GM21528 (cell line): Measurements from ENCODE around the gene GP5.

Experiments
- ATAC-seq: cut with Tn5 transposase; IDR thresholded peaks from one replicate; pipeline ENCODE4 v1.9.1; 2021; ENCODE audit warnings: mild to moderate bottlenecking, moderate library complexity; ENCODE audit not compliant: unreplicated experiment, low FRiP score

Gene GP5

DNA sequence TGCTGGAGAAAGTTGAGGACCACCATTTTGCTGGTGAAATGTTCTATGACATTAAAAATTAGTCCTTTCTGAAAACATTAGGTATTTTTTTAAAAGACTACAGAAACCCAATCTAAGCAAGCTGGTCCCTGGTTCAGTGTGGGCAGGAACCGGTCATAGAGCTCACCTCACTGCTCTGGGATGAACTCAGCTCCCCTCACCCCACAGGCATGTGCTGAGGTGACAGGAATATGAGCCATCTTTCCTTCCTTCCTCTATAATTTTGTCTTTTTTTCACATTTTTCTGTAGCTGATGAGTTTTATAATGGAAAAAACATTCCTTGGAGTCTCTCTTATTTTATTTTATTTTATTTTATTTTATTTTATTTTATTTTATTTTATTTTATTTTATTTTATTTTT lies 21.4 kb downstream of the GP5 start:
- no peak for ATAC-seq

DNA sequence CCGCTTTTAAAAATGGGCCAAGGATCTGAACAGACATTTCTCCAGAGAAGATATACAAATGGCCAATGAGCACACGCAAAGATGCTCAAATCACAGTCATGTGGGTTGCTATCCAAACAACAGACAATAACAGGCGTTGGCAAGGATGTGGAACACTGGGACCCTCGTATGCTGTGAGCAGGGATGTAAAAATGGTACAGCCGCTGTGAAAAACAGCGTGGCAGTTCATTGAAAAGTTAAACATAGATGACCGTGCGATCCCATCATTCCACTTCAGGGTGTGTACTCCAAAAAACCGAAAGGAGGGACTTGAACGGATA lies 22.9 kb downstream of the GP5 start:
- no peak for ATAC-seq

DNA sequence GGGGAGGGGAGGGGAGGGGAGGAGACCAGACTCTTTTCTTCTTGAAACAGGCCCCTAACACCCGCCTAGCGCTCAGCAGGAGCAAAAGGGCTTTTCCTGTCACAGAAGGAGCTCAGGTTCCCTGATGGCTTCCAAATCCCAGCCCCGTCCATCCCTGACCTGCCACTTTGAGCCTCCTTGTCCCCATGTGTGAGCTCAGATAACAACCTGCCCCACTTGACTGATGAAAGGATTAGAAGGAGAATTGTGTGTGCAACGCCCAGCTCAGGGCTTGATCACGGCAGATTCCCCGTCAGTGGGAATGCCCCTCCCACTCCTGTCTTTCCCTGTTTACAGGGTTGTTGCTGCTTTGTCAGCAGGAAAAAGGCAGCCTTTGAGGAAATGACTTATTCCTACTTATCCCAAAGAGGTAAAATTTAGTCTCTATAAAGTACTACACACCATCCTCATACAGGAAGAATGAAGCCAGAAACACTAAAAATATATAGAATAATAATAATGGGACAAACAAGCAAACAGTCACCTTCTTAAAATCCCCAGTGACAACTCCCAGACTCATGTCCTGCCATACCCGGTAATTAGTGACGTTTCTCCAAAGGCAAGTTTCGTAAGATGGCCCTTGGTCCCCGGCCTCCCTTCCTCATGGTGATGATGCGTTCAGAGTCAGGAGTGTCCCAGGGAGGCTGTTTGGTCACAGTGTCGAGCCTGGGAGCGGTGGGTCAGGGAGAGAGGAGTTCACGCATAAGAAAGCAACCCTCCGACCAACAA lies 23.4 kb downstream of the GP5 start:
- no peak for ATAC-seq

DNA sequence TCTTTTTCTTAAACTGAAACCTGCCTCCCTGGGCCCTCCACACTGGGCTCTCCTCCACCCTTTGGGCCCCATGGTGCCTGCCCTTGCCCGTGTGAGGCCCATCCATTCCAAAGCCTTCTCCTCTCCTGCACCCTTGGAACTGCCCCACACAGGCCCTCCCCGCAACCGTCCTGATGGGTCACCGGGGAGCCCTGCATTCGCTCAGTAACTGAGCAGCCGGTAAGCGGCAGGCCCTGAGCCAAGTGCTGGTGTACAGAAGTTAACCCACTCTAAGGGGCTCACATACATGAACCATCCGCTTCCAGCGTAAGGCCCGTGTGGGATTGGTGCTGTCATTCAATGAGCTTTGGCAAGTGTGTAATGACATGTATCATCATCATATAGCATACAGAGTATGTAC lies 24.1 kb downstream of the GP5 start:
- ATAC-seq: no peak

DNA sequence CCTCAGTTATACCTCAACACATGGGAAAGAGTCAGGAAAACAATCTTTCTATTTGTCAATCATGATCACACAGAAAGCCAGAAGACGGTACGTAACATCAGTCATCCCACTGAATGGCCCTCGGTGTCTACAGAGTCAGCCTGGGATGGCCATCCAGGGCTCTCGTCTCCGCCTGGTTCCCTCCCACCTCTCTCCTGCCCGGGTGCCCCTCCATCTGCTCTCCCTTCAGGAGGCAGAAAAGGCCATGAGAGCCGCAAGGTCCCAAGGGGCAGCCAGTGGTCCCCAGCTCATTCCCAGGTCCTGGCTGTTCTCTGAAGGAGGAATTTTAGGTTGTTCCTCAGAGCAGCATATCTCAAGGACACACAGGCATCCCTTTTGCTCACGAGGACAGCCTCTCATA lies 25.2 kb downstream of the GP5 start:
- ATAC-seq: no peak

DNA sequence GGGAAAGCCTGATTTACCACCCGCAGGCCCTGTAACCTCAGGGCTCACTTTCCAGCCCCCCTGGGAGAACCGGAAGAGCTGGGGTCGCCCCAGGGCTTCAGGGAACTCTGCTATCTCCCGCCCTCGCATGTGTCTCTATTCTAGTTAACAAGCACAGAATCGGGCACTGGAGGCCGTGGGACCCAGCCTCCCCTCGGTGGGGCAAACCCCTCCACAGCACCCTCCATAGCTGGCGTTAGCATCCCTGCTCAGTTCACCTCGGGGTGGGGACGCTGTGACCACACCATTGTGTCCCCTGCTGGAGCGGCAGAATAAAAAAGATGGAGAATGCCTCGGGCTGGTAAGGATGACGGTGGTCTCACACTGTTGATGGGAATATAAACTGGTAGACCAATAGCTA lies 26.0 kb downstream of the GP5 start:
- no peak for ATAC-seq

DNA sequence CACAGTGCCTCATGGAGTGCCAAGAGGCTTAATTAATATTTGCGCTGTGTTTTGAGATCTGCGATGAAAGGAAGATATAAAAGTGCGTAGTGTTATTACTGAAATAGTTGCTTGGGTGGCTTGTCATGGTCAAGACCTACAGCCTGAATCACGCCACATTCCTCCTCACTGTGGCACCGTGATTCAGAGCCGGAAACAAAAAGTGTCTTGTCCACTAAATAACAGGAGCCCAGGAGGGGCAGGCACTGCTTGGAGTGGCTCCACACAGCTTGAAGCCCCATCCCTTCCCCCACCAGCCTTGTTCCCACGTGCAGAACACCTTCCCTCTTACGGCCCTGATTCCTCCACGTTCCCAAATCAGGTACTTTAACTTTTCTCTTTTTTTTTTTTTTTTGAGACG lies 28.3 kb downstream of the GP5 start:
- no peak for ATAC-seq

DNA sequence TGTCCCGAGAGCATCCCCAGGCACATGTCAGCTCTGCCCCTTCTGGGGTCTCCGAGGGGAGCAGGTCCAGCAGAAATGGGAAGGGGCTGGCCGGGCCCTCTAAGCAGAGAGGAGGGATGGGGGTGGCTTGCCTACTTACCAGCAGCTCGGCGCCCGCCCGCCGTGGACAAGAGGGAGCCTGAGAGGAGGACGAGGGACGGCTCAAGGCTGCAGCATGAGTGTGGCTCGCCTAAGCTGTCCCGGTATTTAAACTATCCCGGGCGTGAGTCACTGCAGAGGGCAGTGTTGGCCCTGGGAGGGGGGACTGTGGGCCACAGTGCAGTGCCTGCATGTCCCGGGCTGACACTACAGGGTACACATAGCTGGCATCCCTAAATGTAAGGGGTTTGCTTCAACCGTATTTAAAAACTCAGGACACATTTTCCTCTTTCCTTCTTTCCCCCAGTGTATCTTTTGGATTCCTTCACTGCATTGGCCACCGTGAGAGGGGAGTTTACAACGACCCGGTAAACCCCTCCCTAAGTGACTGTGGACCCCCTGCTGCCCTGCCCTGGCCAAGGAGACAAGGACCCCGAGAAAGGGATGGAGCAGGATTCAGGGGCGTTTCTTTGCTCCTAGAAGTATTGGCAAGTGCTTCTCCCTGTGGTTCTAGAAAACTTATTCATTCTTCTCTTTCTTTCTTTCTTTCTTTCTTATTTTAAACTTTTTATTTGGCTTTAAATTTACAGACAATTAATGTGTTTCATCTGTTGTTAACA lies 29.4 kb downstream of the GP5 start, which contains the start of gene LRRC15:
LRRC15 (minus strand) TSS at position 222 of the 758 bp plus-strand sequence. CDS start 8,700 bp downstream, outside the sequence.
- ATAC-seq: no peak

DNA sequence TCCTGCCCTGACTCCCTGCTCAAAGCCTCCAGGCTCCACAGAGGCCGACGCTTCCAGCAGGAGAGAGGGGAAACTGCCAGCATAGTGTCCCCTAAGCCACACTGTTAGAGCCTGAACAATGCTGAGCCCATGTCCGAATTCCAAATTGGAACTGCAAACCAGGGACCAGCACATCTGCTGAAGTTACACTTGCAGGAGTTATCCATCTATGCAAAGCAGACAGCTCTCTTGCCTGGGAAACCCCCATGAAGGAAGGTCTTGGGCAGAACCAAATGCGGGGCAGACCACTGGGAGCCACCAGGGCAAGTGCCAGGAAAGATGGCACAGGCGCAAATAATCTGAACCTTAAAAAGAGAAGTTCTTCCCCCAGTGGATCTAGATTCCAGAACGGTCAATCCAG lies 30.1 kb downstream of the GP5 start:
- ATAC-seq: no peak

DNA sequence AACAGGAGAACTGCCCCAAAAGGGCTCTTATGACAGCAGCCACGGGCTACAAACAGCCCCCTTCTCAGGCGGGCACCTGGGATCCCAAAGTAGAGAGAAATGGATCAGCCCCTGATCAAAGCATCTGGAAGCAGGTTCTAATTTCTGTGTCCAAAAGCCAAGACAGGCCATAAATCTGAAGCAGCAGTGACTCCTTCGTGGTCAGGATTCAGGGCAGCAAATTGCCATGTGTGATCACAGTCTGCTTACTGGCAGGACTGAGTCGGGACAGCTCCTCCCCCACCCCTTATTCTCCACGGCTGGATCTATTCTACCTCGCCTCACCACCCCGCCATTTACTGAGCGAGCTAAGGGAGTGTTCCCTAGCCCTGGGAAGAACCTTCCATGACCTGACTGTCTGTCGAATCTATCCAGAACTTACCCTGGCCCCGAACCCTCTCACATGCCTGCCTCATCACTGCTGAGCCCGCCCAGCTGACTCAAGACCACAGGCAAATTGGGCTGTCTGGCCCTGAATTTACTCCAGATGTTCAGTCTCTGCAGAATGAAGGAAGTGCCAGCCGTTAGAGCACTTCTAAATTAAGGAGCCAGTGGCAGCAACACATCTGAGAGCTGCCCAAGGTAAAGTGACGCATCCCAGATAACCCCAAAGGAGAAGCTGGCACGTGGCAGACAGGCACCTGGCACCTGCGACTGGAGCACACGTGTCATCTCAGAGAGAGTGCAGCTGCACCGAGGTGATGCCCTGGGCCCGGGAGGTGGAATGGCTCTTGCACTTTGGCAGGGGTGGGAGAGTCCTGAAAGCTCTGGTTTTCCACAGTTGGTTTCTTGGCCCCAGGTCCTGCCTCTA lies 30.8 kb downstream of the GP5 start:
- no peak for ATAC-seq

DNA sequence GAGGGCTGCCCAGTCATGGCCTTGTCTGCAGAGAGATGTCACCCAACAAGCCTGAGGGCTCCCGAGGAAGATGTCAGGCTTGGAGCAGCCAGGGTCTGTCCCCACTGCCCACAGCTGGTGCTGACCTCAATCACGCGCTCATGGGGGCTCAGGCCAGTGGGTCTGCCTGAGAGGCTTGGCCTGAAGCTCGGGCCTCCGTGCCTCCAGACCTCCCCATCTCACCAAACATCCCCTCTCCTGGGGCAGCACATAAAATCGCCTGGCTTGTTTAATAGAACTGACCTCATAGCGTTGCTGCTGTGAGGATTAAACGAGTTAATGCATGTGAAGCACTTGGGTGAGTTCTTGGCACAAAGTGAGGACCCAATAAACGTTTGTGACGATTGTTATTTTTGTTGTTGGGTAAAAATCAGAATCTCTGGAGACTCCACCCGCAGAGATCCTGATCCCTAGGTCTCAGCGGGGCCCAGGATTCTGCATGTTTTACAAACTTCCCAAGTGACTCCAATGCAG lies 33.0 kb downstream of the GP5 start:
- ATAC-seq: no peak

DNA sequence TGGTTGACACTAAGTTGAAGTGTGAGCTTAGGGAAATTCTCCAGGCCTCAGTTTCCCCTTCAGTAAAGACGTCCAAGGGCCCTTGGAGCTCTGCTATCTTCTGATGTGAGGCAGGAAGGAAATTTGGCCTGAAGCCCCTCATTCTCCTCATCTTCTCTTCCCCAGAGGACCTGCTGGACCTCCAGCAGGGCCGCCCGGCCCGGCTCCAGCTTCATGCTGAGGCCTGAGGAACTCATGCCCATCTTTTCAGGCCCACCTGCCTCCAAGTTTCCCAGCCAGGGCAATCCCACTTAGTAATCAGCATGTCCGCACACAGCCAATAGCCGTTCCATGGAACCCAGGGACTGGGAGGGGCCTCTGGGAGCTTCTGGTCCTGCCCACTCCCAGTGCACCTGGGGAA lies 33.5 kb downstream of the GP5 start:
- ATAC-seq: no peak

DNA sequence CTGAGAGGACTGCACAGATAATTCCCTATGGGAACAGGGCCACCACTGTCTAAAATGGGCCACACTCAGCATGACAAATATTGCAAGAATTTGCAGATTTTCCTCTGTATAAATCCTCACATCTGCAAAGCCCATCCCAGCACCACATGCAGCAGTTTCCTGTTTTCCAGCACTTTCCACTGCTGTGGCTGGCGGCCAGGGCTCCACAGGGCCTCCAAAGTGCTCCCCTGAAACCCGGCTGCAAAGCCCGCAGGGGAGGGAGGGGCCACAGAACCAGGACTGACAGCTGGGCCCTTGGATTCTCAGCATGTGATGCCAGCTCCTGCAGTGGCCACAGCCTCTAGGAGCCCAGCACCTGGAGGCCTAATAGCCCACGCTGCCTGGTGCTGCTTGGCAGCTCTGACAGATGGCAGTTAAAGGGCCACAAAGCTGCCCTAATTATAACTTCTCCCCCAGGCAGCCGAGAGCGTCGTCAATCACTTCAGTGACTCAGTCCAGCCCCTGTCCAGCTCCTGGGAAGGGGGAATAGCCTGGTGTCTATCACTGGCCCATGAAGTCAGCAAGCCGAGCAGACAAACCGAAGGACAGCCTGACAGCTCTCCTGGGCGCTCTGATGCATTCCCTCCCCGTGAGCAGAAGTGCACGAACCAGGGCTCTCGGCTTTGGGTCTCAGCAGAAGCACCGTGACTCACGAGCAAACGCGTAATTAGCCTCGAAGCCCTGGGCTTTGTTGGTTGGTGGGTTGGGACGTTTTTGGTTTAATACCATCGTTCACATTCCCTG lies 34.2 kb downstream of the GP5 start:
- ATAC-seq: no peak

DNA sequence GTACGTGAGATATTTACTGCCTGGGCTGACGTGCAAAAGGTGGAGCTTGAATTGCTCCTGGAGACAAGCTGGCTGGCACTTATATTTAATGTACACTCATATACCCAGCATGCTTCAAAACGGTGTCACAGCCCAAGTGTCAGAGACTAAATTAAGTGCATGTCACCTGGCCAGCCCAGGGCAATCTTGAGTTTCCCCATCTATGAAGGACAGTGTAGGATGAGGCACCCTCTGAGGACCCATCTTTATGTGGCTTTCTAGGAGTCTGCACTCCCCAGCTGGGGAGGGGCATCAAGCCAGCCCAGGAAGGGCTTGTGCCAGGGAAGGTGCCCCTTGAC lies 34.8 kb downstream of the GP5 start:
- no peak for ATAC-seq

DNA sequence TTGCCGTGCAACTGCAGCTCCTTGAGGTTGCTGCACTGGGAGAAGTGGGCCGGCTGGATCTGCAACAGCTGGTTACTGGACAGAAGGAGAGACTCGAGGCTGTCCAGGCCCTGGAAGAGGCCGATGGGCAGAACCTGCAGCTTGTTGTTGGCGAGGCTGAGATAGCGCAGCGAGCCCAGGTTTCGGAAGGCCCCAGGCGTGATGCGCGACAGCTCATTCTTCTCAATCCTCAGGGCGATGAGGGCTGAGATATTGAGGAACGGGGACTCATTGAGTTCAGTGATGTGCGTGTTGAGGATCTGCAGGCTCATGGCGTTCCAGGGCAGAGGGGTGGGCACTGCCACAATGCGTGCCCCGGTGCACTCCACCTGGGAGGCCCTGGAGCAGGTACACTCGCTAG lies 38.5 kb downstream of the GP5 start:
- no peak for ATAC-seq

DNA sequence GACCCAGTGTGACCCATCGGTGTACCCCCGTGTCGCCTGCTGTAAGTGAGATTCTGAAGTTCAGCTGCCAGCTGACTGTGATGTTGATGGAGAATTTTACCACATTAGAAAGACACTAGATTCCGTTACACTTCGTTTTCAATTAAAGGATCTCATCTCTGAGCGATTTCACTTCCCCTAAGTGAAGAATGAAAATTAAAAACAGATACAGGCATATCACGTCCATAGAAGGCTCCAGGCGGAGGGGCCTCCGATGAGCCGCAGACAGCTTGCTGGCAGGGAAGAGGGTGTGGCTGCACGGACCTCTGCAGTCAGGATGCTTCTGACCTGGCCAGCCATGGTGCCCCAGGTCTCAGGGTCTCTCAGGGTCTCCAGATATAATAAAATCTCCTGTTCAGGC lies 41.4 kb downstream of the GP5 start:
- ATAC-seq: no peak

DNA sequence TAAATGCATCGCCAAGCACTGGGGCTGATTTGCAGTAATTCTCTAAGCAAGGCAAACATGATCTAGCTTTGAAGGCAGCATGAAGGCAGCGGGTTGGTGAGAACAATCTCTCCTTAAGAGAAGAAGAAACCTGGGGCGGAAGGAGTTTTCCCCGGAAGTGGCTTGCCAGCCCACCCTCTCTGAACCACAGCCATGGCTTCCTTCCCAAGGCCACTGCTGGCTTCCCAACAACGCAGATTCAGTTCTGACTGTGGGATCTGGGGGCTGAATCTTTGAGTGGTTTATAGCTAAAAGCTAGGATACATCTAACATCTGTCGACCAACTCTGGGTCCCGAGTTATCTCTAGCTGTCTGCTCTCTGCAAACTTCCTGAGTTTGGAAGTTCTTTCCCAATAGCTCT lies 43.7 kb downstream of the GP5 start:
- ATAC-seq: no peak

DNA sequence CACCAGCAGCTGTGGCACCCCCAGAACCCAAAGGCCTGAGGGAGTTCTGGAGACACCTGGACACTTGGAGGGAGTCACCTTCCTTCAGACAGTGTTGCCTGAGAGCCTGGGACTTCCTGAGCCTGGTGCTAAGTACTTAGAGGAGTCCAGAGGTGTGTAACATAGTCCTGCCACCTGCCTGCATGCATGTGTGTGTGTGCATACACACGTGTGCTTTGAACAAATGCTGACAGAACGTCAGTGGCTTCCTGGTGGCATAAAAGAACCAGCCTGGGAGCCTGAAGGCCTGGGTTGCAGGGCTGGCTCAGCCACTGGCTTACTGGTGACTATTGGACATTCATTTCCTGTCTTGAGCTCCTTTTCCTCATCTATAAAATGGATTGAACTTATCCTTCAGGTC lies 44.8 kb downstream of the GP5 start:
- no peak for ATAC-seq

DNA sequence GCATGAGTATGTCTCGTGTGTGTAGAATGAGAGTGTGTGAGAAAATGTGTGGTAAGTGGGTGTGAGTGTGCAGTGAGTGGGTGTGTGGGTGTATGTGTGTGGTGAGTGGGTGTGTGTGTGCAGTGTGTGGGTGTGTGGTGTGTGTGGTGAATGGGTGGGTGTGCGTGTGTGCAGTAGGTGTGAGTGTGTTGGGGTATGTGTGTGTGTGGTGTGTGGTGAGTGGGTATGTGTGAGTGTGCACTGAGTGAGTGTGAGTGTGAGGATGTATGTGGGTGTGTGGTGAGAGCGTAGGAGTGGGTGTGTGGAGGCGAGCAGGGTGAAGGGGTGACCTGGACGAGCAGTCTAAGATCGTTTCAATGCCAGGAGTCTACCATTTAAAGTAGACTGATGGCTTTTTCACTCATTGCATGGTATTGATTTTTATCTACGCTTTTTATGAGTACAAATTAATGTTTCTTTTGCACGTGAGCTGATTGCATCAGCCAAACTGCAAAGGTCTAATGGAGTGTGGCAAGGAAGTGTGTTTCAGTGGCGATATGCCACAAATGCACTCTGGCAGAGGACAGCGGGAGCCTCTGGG lies 46.3 kb downstream of the GP5 start:
- no peak for ATAC-seq

DNA sequence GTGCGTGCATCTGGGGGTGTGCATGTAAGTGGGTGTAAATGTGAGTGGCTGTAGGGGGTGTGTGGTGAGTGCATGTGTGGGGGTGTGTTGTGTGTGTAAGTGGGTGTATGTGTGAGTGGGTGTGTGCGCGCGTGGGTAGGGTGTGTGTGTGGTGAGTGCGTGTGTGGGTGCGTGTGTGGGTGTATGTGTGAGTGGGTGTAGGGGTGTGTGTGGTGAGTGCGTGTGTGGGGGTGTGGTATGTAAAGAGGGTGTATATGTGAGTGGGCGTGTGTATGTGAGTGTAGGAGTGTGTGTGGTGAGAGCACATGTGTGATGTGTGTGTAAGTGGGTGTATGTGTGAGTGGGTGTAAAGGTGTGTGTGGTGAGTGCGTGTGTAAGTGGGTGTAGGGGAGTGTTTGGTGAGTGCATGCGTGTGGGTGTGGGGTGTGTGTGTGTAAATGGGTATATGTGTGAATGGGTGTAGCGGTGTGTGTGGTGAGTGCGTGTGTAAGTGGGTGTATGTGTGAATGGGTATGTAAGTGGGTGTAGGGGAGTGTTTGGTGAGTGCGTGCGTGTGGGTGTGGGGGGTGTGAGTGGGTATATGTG lies 47.0 kb downstream of the GP5 start:
- no peak for ATAC-seq
